Keratinocyte (primary cell): ENCODE measurements around the gene NPAS3.

Experiments used
- CTCF ChIP-seq, 3 experiments: IDR thresholded peaks in 1 of 3; conservative IDR thresholded peaks in 1 of 3; optimal IDR thresholded peaks in 1 of 3; 2 replicates in 2 of 3; 3 replicates in 1 of 3; pipeline versions ENCODE3 to v1.5.1; 2011; ENCODE audit warnings: low read length in 3 of 3, mild to moderate bottlenecking in 3 of 3, moderate library complexity in 2 of 3, control low read depth in 1 of 3, inconsistent platforms in 1 of 3; ENCODE audit not compliant: insufficient read depth in 2 of 3; ENCODE audit errors: extremely low read depth in 1 of 3
- EZH2 ChIP-seq: IDR thresholded peaks from one replicate; pipeline ENCODE4 v1.6.1; 2012; ENCODE audit warnings: inconsistent platforms, mild to moderate bottlenecking, low read length, moderate library complexity

- TF ChIP-seq CTCF (optimal IDR thresholded peaks at IDR 0.05 in 1 of 3, IDR thresholded peaks at IDR 0.05 in 1 of 3, conservative IDR thresholded peaks at IDR 0.05 in 1 of 3; ENCODE audit: extremely low read depth in 1 of 3, insufficient read depth in 2 of 3, low read length in 3 of 3): no peak
- no peak for TF ChIP-seq EZH2
Observed at GRCh38 chr14:33700052-33700451, 761.4 kb downstream of the NPAS3 start.
